Hindlimb muscle (tissue), 1 donor: ENCODE measurements around the gene TMEM150B. TPM values are rescaled to one million over a fixed set of nuclear protein-coding genes. Genes with fewer than 3 reads are reported as not detected.

Experiments
- DNase-seq: peaks from one replicate; pipeline ENCODE4 v3.0.0-alpha.2; 2013
- polyA plus RNA-seq: library from polyadenylated mRNA; unstranded; fragments of 120-200 nt; gene quantifications from one replicate; pipeline ENCODE4 v1.2.1, GENCODE V29; 2013; ENCODE audit not compliant: insufficient read length

The TMEM150B gene, protein sequence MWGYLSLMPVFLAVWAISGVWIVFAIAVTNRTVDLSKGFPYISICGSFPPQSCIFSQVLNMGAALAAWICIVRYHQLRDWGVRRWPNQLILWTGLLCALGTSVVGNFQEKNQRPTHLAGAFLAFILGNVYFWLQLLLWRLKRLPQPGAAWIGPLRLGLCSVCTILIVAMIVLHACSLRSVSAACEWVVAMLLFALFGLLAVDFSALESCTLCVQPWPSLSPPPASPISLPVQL
- 1.3 TPM for polyA plus RNA-seq

DNA sequence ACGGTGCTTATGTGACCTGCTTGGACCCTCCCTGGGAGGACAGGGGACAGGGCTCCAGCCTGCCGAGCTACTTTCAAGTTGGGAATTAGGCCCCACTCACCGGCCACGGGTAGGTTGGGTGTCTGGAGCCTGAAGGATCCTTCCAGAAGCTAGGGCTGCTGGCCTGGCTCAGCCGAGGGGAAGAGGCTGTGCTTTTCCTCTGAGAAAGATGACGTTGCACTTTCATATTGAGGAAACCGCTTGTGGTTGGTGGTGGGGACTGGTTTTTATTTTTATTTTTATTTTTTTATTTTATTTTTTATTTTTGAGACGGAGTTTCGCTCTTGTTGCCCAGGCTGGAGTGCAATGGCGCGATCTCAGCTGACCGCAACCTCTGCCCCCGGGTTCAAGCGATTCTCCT is at the start of gene TMEM150B:
TMEM150B (minus strand) TSS at position 170 of the 400 bp plus-strand sequence. CDS start 4,305 bp downstream, outside the sequence.
- DNase-seq, result no peak

DNA sequence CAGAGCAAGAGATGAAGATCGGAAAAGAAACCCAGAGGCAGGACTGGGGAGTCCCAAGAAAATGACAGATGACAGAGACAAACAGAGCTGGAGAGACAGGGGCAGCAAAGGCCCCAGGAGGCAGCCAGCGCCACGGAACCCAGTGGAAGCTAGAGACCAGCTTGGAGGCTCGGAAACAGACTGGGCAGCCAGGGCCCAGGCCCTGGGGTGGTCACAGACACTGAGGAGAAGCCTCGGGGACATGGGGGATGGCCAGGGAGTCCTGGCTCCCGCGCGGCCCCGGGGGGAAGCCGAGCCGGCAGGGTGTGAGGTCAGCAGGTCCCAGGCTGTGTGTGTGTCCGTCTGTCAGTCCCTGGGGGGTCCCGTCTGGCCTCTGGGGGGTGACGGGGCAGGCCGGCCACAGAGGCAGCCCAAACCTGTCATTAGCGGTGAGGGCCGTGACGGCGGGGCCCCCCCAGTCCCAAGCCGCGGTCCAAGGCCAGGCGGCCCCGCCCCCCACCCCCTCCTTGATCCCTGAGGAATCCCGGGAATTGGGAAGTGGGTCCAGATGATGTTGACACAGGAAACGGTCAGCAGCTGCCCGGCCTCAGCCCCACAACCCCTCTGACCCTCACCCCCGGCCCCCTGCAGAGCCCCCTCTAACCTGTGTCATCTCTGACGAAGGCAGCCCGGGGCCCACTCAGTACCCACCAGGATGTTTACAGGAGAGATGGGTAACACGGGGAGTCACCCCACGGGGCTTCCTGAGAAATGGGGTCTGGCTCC is 49.0 kb upstream of the TMEM150B start:
- DNase-seq, result no peak

DNA sequence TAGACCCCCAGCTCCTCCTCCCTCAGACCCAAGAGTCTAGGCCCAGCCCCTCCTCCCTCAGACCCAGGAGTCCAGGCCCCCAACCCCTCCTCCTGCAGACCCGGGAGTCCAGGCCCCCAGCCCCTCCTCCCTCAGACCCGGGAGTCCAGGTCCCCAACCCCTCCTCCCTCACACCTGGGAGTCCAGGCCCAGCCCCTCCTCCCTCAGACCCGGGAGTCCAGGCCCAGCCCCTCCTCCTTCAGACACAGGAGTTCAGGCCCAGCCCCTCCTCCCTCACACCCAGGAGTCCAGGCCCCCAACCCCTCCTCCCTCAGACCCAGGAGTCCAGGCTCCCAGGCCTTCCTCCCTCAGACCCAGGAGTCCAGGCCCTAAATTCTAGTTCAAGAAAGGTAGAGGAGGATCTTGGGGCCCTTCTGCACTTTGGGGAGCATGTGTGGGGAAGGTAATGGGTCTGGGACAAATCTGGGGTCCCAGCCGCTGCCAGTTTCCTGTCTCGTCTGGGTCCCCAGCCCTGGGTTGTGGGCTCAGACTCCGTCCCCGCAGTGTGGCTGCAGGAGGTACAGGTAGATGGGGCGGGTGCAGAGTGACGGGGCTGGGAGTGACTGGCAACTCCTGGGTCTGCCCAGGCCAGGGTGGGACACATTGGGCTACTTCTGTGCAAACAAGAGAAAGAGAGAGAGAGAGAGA is 48.3 kb upstream of the TMEM150B start:
- no peak for DNase-seq

DNA sequence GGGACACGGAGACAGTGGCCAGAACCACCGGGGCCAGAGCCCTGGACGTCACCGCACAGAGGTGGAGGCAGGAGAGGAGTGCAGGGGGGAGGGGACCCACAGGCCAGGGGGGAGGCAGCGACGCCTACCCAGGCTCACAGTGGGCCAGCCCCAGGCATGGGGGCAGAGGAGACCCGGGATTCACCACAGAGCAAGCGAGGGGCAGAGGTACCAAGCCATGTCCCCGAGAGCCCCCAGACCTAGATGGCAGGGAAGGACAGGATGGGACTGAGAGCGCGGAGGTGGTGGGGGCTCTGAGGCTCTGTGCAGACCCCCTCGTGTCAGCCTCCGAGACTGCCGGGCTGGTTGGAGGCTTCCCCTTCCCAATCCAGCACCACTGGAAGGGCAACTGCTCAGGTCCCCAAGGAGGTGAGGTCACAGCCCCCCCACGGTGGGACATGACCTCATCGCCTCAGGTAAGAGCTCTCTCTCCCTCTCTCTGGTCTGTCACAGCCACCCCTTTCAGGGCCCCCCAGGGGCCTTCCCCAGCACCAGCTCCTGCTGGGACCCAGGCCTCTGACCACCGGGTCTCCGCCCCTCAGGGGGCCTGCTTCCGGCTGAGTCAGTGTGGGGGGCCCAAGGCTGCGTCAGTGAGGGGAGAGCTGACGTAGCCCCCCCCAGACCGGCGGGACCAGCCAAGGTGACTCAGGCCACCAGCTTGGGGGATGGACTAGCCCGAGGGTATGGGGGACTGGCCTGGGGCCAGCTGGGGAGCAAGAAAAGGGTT is 47.4 kb upstream of the TMEM150B start:
- DNase-seq, result no peak

DNA sequence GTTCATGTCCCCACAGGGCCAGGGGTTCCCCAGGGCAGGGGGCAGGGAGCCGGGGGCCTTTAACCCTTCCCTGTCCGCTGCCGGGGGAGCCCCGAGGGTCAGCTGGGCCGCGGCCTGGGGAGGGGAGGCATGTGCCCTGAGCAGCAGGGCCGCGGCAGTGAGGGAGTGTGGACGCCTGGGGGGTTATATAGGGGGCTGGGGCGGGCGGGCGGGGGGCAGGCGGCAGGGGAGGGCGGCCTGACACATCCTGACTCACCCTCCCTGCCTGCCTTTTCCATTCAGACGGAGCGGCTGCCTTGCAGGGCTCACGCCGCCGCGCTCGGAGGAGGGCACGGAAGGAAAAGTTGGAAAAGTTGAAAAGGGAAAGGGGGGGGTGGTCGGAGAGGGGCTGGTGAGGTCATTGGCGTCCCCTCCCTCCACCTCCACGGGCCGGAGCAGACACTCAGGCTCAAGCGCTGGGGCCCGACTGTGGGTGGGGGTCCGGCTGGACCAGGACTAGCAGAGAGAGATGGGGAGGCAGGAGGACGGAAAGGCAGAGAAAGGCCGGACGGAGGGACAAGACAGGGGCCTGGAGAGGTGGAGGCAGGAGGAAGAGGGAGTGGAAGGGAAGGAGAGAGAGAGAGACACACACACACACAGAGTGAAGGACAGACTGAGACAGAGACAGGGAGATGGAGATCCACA is 45.3 kb upstream of the TMEM150B start, which contains the start of gene IL11:
IL11 (minus strand) TSS at position 159 of the 684 bp plus-strand sequence; CDS start at position 6, 153 bp downstream.
- no peak for DNase-seq

DNA sequence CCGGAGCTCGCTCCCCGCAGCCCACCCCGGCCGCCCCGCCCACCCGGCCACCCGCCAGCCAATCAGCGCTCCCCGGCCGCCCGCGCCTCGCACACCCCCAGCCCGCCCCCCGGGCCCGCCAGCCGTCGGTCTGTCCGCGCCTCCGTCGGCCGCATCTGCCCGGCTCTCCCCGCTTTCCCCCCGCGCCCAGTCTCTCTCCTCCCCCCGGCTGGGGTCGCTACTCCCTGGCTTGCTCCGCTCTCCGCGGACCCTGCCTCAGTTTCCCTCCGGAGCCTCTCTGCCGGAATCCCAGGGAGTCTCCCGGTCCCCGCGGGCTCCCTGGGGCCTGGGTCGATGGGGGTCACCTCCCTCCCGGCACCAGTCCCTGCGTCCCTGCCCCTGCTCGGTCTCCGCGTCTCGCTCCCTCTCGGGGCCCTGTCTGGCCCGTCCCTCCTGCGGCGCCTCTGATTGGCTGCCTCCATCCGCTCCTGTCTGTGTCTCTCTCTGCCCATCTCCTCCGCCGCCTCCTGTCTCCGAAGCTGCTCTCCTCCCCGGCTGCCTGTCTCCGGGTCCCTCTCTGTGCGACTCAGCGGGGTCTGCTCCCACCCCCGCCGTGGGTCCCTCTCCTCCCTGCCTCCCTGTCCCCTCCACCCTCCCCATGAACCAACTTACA is 44.6 kb upstream of the TMEM150B start:
- no peak for DNase-seq

DNA sequence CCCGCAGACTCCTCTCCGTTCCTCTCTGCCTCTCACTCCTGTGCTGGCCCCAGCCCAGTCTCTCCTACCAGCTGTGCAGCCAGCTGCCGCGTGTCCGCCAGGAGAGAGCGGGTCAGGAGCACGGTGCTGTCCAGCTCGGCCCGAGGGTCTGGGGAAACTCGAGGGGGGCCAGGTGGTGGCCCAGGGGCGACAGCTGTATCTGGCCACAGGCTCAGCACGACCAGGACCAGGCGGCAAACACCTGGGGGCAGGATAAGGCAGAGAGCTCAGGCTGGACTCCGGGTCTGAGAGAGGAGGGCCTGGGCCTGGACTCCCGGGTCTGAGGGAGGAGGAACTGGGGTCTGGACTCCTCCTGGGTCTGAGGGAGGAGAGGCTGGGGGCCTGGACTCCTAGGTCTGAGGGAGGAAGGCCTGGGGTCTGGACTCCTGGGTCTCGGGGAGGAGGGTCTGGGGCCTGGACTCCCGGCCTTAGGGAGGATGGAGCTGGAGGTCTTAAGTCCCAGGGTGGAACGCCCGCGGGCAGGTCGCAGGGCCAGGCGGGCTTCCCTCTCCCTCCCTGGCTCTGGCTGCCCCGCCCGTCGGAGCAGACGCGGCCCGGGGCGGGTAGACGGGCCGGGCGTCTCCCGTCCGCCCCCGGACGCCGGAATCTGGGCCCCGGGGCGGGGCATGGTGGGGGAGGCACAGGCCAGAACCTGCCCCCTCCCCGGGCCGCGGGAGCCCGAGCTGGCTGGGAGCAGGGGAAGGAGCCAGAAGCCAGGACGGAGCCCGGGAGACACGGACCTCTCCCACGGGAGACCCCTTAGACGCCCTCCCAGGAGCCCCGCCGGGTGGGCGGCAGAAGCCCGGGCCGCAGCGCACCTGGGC is 43.8 kb upstream of the TMEM150B start:
- DNase-seq, result no peak

DNA sequence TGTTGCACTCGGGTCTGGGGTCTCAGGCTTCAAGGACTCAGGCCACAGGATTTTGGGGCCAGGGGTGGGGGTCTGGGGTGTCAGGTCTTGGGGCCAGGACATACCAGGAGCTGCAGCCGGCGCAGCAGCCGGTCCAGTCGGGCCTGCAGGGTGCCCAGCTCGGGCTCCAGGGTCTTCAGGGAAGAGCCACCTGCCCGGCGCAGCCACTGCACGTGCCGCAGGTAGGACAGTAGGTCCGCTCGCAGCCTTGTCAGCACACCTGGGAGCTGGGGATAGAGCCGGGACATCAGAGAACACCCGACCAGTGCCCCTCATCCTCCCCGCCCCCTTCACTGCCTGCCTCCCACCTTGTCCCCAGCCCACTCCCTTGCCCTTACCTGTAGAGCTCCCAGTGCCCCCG is 43.0 kb upstream of the TMEM150B start:
- no peak for DNase-seq

DNA sequence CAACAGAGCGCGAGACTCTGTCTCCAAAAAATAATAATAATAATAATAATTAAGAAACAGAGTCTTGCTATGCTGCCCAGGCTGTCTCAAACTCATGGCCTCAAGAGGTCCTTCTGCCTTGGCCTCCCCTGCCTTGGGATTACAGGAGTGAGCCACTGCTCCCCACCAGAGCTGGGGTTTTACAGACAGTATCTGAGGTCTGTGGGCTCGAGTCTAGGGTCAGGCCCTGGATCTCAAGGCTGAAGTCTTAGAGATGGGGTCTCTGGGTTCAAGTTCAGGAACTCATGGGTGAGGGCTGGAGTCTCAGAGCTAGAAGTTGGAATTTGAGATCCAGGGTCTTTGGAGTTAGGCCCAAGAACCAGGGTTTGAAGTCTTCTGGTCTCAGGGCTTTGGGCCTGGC is 41.6 kb upstream of the TMEM150B start:
- no peak for DNase-seq

DNA sequence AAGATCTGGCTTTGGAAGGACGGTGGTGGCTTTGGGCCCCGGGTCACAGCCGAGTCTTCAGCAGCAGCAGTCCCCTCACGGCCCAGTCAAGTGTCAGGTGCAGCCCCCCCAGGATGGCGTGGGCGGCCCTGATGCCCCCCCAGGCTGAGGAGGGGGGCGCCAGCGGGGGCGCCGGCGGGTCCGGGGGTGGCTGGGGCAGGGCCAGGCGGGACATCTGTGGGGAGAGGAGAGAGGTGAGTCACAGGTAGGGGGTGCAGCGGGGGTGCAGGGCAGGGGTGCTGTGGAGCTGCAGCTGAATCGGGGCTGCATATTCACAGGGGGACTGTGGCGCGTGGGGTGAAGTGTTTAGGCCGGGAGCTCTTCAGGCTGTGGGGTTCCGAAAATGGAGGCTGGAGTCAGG is 40.8 kb upstream of the TMEM150B start:
- no peak for DNase-seq

DNA sequence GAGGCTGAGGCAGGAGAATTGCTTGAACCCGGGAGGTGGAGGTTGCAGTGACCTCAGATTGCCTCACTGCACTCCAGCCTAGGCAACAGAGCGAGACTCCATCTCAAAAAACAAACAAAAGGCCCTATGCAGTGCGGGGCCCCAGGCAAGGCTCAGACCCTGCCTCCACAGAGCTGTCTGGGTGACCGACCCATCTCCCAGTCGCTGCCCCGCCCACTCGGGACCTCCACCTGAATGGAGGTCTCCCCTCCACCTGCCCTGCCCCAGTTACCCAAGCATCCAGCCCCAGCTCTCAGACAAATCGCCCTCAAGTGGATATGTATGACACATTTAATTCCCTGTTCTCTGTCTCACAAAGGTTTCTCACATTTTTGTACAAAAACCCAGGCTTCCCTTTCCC is 40.1 kb upstream of the TMEM150B start:
- no peak for DNase-seq

DNA sequence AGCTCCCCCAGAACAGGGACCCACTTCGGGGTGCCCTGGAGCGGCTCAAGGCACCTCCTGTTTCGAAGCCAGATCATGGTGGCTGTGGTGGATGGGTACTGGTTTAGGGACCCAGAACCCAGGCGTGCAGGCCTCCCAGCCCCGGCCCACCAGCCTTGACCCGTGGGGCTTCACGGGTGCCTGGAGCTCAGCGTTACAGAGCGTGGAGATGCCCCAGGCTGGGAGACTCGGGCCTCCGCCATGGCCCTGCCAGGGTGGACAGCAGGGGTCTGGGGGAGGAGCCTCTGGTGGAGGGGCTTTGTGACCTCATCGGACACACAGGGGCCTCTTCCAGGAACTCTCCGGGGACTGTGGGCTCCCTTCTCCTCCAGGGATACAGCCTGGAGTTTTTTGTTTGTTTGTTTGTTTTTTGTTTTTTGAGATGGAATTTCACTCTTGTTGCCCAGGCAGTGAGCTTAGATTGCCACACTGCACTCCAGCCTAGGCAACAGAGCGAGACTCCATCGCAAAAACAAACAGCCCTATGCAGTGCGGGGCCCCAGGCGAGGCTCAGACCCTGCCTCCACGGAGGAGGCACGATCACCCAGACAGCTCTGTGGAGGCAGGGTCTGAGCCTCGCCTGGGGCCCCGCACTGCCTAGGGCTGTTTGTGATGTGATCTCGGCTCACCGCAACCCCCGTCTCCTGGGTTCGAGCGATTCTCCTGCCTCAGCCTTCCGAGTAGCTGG is 38.0 kb upstream of the TMEM150B start, which contains the start of gene GARIN5B:
GARIN5B (minus strand) TSS at position 271 of the 727 bp plus-strand sequence; CDS start at position 77, 194 bp downstream.
- DNase-seq, result no peak

DNA sequence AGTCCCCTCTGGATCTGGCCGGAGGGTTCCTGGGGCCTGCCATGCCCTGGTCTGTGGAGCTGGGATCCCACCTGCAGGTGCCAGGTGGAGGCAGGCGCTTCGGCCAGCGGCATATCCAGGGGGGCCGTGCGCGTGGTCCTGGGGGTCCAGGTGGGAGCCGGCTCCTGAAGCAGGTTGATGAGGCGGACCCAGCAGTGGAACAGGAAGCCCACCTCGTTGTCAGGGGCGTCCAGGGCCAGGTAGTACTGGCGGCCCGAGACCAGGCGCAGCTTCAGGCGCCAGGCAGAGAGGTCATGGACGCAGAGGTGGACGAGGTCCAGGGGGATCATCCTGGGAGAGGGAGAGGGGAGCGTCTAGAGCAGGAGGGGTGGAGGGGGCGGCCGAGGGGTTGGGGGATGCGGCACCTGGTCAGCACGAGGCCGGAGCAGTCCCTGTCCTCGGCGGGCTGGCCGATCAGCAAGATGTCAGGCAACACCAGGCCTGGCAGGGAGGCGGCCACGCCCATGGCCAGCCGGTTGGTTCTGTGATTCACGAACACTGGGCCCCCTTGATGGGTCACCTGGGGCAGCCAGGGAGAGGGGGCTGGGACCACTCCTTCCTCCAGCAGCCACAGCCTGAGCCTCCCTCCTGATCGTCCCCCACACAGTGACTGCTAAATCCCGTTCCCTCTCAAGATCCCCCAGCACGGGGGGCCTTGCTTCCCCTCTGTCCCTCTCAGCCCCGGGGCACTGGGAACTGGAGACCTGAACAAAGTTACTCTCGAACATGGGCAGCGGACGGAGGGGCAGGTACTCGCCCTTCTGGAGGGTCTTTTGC is 37.2 kb upstream of the TMEM150B start:
- DNase-seq, result no peak

DNA sequence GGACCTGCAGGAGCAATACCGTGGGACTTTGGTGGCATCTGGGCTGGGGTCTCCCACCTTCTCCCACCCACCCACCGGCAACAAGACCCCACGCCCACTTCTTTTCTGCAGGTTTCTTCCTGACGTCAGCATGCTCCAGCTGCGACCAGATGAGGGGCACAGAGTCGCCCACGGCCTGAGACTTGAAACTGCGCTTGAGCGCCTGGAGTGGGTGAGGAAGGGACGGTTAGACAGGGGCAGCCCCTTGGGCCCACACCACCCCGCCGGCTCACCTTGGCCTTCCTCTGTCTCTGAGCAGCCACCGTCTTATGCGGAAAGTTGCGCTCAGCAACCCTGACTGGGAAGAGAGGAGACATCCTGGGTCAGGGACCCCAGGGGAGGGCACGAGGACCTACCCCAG is 35.8 kb upstream of the TMEM150B start:
- no peak for DNase-seq

DNA sequence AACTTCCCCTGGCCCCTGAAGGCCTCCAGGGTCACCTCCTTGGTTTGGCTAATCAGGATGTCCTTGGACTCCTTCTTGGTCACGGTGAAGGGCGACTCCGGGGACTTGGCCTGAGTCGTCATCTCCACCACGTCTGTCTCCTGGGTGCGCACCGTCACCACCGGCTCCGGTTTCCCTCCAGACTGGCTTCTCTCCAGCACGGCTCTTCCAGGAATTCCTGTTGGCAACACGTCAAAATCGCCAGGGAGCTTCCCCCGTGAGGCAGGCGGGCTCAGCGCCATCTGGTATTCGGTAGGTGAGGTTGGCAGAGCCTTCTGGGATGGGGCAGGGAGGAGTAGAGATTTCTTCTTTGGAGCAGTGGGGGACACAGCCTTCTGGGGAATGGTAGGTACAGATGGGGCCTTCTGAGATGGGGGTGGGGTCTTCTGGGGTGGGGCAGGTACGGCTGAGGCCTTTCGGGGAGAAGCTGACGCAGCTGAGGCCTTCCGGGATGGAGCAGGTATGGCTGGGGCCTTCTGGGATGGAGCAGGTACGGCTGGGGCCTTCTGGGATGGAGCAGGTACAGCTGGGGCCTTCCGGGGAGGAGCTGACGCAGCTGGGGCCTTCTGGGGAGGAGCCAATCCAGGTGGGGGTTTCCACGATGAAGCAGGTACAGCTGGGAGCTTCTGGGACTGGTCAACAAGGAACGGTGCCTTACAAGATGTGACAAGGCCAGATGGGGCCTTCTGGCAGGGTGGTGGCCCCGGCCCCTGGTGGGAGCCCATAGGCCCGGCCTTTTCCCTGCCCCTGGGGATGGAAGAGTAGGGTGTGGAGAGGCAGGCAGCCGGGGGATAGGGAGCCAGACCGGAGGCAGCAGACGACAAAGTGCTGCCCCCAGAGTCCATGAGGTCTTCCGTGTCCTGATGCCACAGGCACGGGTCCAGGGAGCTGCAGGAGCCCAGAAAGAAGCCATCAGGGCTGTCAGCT is 34.1 kb upstream of the TMEM150B start:
- no peak for DNase-seq

DNA sequence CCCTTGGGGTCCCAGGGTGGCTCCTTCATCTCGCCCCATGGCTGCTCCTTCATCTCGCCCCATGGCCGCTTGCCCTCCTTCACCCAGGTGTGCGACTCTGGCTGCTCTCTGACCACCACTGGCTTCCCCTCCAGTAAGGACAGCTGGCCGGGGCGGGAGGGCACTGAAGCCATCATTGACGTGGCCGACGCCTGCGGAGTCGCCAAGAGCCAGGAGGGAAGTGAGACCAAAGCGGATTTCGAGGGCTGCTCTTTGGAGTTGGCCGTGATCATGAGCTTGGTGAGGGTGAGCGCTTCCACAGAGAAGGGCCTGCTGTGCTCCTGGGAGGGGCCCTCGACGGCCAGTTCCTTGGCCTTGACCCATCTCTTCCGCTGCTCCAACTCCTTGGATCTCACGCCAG is 33.4 kb upstream of the TMEM150B start:
- no peak for DNase-seq

DNA sequence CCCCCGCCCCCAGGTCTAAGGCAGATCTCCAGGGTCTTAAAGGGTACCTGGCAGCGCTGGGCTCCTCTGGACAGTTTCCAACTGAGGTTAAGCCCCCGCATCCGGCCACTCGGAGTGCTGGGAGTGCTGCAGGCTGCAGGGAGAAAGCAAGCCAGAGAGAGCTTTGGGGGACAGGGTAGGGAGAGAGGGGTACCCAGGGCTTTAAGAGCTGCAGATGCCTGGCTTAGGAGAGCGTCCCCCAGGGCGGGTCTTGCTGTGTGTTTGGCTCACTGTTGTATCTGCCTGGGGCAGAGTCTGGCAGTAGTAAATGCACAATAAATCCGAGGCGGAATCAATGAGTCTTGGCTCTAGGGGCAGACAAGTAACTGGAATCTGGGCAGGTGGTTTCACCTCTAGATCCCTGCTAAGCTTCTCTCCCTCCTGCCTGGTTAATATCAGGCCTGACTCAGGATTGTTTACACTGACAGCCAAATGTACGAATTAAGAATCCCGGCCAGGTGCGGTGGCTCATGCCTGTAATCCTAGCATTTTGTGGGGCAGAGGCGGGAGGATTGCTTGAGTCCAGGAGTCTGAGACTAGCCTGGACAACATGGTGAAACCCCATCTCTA is 30.2 kb upstream of the TMEM150B start:
- no peak for DNase-seq
